Measurements from ENCODE around the gene ALG1L2. TPM values are rescaled to one million over a fixed set of nuclear protein-coding genes. Genes with fewer than 3 reads are reported as not detected.
"Not testable (repeated sequence)": the region's sequence is repeated elsewhere in the genome, so short reads cannot be mapped to it uniquely, and the experiment has no call there.

Gene ALG1L2
- polyA plus RNA-seq, 2 donors, result not detected

- Histone ChIP-seq H3K27ac (ENCODE audit: low read depth in 2 of 2, low read length in 1 of 2) (no peak overlapping the region), H3K4me1 (ENCODE audit: control insufficient read depth in 2 of 2, insufficient read depth in 2 of 2, low read length in 1 of 2) (peaks cover 3 to 8% of the 10 kb centered on the region in 2 donors), H3K36me3 (ENCODE audit: control insufficient read depth in 2 of 2, insufficient read depth in 2 of 2, low read length in 1 of 2) (no peaks in the 10 kb centered on the region), H3K9me3 (ENCODE audit: control insufficient read depth in 2 of 2, insufficient read depth in 1 of 2, low read depth in 1 of 2, low read length in 1 of 2) (no peaks in the 10 kb centered on the region), H3K27me3 (ENCODE audit: control insufficient read depth in 1 of 2, insufficient read depth in 2 of 2, low read length in 2 of 2) (no peaks in the 10 kb centered on the region), H3K4me3 (ENCODE audit: low read depth in 1 of 2, low read length in 2 of 2) (no peak overlapping the region)
- 95 to 98% methylated on average over 13 to 14 of the region's 14 CpGs for WGBS, 2 donors
Measured at GRCh38 chr3:130091958-130092357, 10.3 kb downstream of the ALG1L2 start.

- Histone ChIP-seq H3K27me3 (ENCODE audit: control insufficient read depth in 1 of 2, insufficient read depth in 2 of 2, low read length in 2 of 2) (no peaks in the 10 kb centered on the region), H3K4me1 (ENCODE audit: control insufficient read depth in 2 of 2, insufficient read depth in 2 of 2, low read length in 1 of 2) (peaks cover 3 to 8% of the 10 kb centered on the region in 2 donors), H3K27ac (ENCODE audit: low read depth in 2 of 2, low read length in 1 of 2) (peak overlapping the region; percentile 49 to 71), H3K36me3 (ENCODE audit: control insufficient read depth in 2 of 2, insufficient read depth in 2 of 2, low read length in 1 of 2) (no peaks in the 10 kb centered on the region), H3K4me3 (ENCODE audit: low read depth in 1 of 2, low read length in 2 of 2) (no peak overlapping the region), H3K9me3 (ENCODE audit: control insufficient read depth in 2 of 2, insufficient read depth in 1 of 2, low read depth in 1 of 2, low read length in 1 of 2) (no peaks in the 10 kb centered on the region)
- WGBS, 2 donors, result 51 to 57% methylated on average over 16 of the region's 16 CpGs
Measured at GRCh38 chr3:130093741-130094391, 12.2 kb downstream of the ALG1L2 start.

GRCh38 chr3:130094491-130094941 is 12.9 kb downstream of the ALG1L2 start:
- H3K27ac ChIP-seq (ENCODE audit: low read depth in 2 of 2, low read length in 1 of 2), result peak overlapping the region; percentile 49 to 87
- not testable (repeated sequence) for H3K4me3 ChIP-seq (ENCODE audit: low read depth in 1 of 2, low read length in 2 of 2); H3K27me3 ChIP-seq (ENCODE audit: control insufficient read depth in 1 of 2, insufficient read depth in 2 of 2, low read length in 2 of 2); H3K4me1 ChIP-seq (ENCODE audit: control insufficient read depth in 2 of 2, insufficient read depth in 2 of 2, low read length in 1 of 2); H3K9me3 ChIP-seq (ENCODE audit: control insufficient read depth in 2 of 2, insufficient read depth in 1 of 2, low read depth in 1 of 2, low read length in 1 of 2); H3K36me3 ChIP-seq (ENCODE audit: control insufficient read depth in 2 of 2, insufficient read depth in 2 of 2, low read length in 1 of 2)
- WGBS, 2 donors, result 31 to 54% methylated on average over 11 of the region's 11 CpGs

DNA sequence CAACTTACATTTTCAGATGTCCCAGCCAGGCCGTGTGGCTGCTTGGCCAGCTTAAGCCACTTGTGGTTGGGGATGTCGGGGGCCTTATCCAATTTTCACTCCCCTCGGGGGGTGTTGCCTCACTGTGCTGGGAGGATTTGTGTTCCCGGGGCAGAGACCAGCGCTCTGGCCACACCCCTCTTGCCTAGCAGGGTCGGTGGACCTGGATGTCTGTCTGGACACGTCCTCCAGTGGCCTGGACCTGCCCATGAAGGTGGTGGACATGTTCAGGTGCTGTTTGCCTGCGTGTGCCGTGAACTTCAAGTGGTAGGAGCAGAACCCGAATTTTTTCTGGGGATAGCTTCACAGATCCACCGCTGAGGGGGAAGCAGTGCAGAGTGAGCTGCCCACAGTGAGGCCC is 14.2 kb downstream of the ALG1L2 start:
- not testable (repeated sequence) for H3K4me3 ChIP-seq (ENCODE audit: low read depth in 1 of 2, low read length in 2 of 2); H3K27me3 ChIP-seq (ENCODE audit: control insufficient read depth in 1 of 2, insufficient read depth in 2 of 2, low read length in 2 of 2); H3K4me1 ChIP-seq (ENCODE audit: control insufficient read depth in 2 of 2, insufficient read depth in 2 of 2, low read length in 1 of 2); H3K9me3 ChIP-seq (ENCODE audit: control insufficient read depth in 2 of 2, insufficient read depth in 1 of 2, low read depth in 1 of 2, low read length in 1 of 2); H3K36me3 ChIP-seq (ENCODE audit: control insufficient read depth in 2 of 2, insufficient read depth in 2 of 2, low read length in 1 of 2)
- 29 to 31% methylated on average over 11 of the region's 11 CpGs for WGBS, 2 donors
- peak overlapping the region in 1 of 2 donors; percentile 76 for H3K27ac ChIP-seq (ENCODE audit: low read depth in 2 of 2, low read length in 1 of 2)

GRCh38 chr3:130097096-130097495 is 15.5 kb downstream of the ALG1L2 start:
- not testable (repeated sequence) for H3K4me1 ChIP-seq (ENCODE audit: control insufficient read depth in 2 of 2, insufficient read depth in 2 of 2, low read length in 1 of 2); H3K4me3 ChIP-seq (ENCODE audit: low read depth in 1 of 2, low read length in 2 of 2); H3K27ac ChIP-seq (ENCODE audit: low read depth in 2 of 2, low read length in 1 of 2); H3K27me3 ChIP-seq (ENCODE audit: control insufficient read depth in 1 of 2, insufficient read depth in 2 of 2, low read length in 2 of 2); H3K9me3 ChIP-seq (ENCODE audit: control insufficient read depth in 2 of 2, insufficient read depth in 1 of 2, low read depth in 1 of 2, low read length in 1 of 2); H3K36me3 ChIP-seq (ENCODE audit: control insufficient read depth in 2 of 2, insufficient read depth in 2 of 2, low read length in 1 of 2)
- WGBS, 2 donors, result 79 to 84% methylated on average over 8 of the region's 8 CpGs

DNA sequence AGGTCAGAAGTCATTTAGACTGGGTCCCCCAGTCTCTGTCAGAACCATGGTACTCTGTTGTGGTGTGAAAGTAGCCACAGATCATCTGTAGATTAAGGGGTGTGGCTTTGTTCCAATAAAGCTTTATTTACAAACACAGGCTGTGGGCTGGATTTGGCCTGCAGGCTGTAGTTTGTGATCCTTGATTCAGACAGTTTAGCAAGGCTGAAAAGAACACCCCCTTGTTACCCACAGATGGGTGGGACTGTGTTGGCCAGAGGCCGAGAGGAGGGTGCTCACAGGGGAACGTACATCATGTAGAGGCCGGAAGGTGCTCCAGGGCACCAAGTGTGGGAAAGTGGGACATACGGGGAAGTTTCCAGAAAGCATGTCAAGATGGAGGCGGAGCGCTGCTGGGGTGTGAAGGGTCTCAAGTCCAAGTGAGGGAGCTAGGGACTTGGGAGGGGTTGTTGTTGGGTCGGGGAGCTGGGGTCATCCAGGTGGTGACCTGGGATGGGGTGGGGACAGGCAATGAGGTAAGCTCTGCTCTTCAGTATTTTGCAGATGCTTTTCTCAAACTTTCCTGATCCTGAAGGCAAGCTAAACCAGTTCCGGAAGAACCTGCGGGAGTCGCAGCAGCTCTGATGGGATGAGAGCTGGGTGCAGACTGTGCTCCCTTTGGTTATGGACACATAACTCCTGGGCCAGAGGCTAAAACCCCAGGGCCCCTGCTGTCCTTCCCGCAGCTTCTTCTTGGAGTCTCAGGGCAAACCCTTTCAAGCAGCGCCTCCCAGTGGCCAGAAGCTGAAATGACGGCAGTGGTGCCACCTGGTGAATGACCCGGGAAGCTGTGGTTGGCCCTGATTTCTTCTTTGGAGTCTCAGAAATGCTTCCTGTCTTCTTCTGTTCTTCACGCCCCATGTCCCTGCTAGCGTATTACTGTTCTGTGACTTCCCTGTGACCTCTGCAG is 16.3 kb downstream of the ALG1L2 start:
- not testable (repeated sequence) for H3K4me3 ChIP-seq (ENCODE audit: low read depth in 1 of 2, low read length in 2 of 2); H3K27ac ChIP-seq (ENCODE audit: low read depth in 2 of 2, low read length in 1 of 2); H3K9me3 ChIP-seq (ENCODE audit: control insufficient read depth in 2 of 2, insufficient read depth in 1 of 2, low read depth in 1 of 2, low read length in 1 of 2); H3K27me3 ChIP-seq (ENCODE audit: control insufficient read depth in 1 of 2, insufficient read depth in 2 of 2, low read length in 2 of 2); H3K4me1 ChIP-seq (ENCODE audit: control insufficient read depth in 2 of 2, insufficient read depth in 2 of 2, low read length in 1 of 2); H3K36me3 ChIP-seq (ENCODE audit: control insufficient read depth in 2 of 2, insufficient read depth in 2 of 2, low read length in 1 of 2)
- WGBS, 2 donors, result 39 to 52% methylated on average over 13 to 15 of the region's 16 CpGs

GRCh38 chr3:130098639-130099385 is 17.2 kb downstream of the ALG1L2 start:
- not testable (repeated sequence) for H3K9me3 ChIP-seq (ENCODE audit: control insufficient read depth in 2 of 2, insufficient read depth in 1 of 2, low read depth in 1 of 2, low read length in 1 of 2); H3K4me3 ChIP-seq (ENCODE audit: low read depth in 1 of 2, low read length in 2 of 2); H3K4me1 ChIP-seq (ENCODE audit: control insufficient read depth in 2 of 2, insufficient read depth in 2 of 2, low read length in 1 of 2); H3K27ac ChIP-seq (ENCODE audit: low read depth in 2 of 2, low read length in 1 of 2); H3K36me3 ChIP-seq (ENCODE audit: control insufficient read depth in 2 of 2, insufficient read depth in 2 of 2, low read length in 1 of 2); H3K27me3 ChIP-seq (ENCODE audit: control insufficient read depth in 1 of 2, insufficient read depth in 2 of 2, low read length in 2 of 2)
- 61 to 62% methylated on average over 18 to 19 of the region's 19 CpGs for WGBS, 2 donors

DNA sequence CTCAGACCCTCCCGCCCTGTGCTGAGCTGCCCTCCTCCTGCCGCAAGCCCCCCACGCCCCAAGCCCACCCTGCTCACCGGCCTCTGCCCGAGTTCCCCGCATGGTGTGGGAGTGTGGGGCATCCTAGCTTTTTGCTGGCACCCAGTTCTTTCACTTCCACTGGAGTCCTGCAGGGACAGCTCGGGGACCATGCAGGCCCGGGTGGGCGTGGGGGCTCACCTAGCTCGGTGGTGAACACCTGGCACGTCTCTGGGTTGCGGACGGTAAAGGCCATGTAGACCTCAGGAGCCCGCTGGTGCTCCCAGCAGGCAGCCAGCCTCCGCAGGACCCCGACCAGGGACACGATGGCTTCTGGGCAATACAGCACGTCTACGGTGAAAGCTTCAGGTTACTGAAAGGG is 20.9 kb downstream of the ALG1L2 start:
- not testable (repeated sequence) for H3K4me3 ChIP-seq (ENCODE audit: low read depth in 1 of 2, low read length in 2 of 2); H3K9me3 ChIP-seq (ENCODE audit: control insufficient read depth in 2 of 2, insufficient read depth in 1 of 2, low read depth in 1 of 2, low read length in 1 of 2); H3K4me1 ChIP-seq (ENCODE audit: control insufficient read depth in 2 of 2, insufficient read depth in 2 of 2, low read length in 1 of 2); H3K27me3 ChIP-seq (ENCODE audit: control insufficient read depth in 1 of 2, insufficient read depth in 2 of 2, low read length in 2 of 2); H3K27ac ChIP-seq (ENCODE audit: low read depth in 2 of 2, low read length in 1 of 2); H3K36me3 ChIP-seq (ENCODE audit: control insufficient read depth in 2 of 2, insufficient read depth in 2 of 2, low read length in 1 of 2)
- 87 to 93% methylated on average over 19 of the region's 19 CpGs for WGBS, 2 donors

DNA sequence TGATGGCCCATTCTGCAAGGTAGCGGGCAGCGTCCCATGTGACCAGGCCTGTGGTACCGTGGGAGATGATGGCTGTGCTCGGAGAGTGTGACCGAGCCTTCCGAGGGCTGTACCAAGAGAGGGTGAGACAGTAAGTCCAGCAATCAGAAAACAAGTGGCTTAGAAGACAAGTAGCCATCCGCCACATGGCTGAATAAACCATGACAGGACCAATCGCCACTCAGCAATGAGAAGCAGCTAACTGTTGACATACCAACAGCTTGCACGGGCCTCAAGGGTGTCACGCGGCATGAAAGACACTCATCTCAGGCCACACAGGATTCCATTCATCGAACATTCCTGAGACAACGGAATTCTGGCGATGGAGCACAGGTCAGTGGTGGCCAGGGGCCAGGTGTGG is 22.6 kb downstream of the ALG1L2 start:
- not testable (repeated sequence) for H3K4me3 ChIP-seq (ENCODE audit: low read depth in 1 of 2, low read length in 2 of 2); H3K9me3 ChIP-seq (ENCODE audit: control insufficient read depth in 2 of 2, insufficient read depth in 1 of 2, low read depth in 1 of 2, low read length in 1 of 2); H3K27ac ChIP-seq (ENCODE audit: low read depth in 2 of 2, low read length in 1 of 2); H3K36me3 ChIP-seq (ENCODE audit: control insufficient read depth in 2 of 2, insufficient read depth in 2 of 2, low read length in 1 of 2); H3K27me3 ChIP-seq (ENCODE audit: control insufficient read depth in 1 of 2, insufficient read depth in 2 of 2, low read length in 2 of 2); H3K4me1 ChIP-seq (ENCODE audit: control insufficient read depth in 2 of 2, insufficient read depth in 2 of 2, low read length in 1 of 2)
- 88 to 93% methylated on average over 11 to 14 of the region's 14 CpGs for WGBS, 2 donors
